ENCODE data around the gene DDX21. TPM values are rescaled to one million over a fixed set of nuclear protein-coding genes. Genes with fewer than 3 reads are reported as not detected.

Gene DDX21
- total and polyA plus RNA-seq, 9 of the 15 experiments (the other 6 are each of a cell fraction or from before 2014, with no cell fraction given), result 143 to 365 (median 281) TPM

- TF ChIP-seq E2F1 (CRISPR knock-in tag; IDR thresholded peaks at IDR 0.05) (0 out of 2 replicates have a peak, but pooled peaks have one; percentile 5), TAF9B (IDR thresholded peaks at IDR 0.05; ENCODE audit: partially characterized antibody) (no peak), FOXM1 (IDR thresholded peaks at IDR 0.05; ENCODE audit: low read depth) (no peak), FOXM1 (CRISPR knock-in tag; IDR thresholded peaks at IDR 0.05; ENCODE audit: low read depth) (no peak), FOSL1 (tag; conservative IDR thresholded peaks at IDR 0.05) (no peak), FOXP1 (CRISPR knock-in tag; IDR thresholded peaks at IDR 0.05) (no peak), KLF6 (CRISPR knock-in tag; IDR thresholded peaks at IDR 0.05; ENCODE audit: borderline replicate concordance) (no peak), FOXO4 (CRISPR knock-in tag; IDR thresholded peaks at IDR 0.05) (no peak), NR1H2 (CRISPR knock-in tag; IDR thresholded peaks at IDR 0.05) (0 out of 2 replicates have a peak, but pooled peaks have one; percentile 15), ZNF830 (CRISPR knock-in tag; IDR thresholded peaks at IDR 0.05) (no peak), CHD2 (IDR thresholded peaks at IDR 0.05; ENCODE audit: low read depth, low read length) (no peak), MAFF (IDR thresholded peaks at IDR 0.05; ENCODE audit: low read length) (peak; percentile 19; the same call in 1 of the 2 replicates), DPF2 (IDR thresholded peaks at IDR 0.05) (0 out of 2 replicates have a peak, but pooled peaks have one; percentile 63), ZBTB26 (CRISPR knock-in tag; IDR thresholded peaks at IDR 0.05) (no peak), ETS1 (conservative IDR thresholded peaks at IDR 0.05; ENCODE audit: control insufficient read depth, low read depth, low read length) (no peak), CEBPG (CRISPR knock-in tag; IDR thresholded peaks at IDR 0.05) (no peak), CEBPG (tag; conservative IDR thresholded peaks at IDR 0.05 in 1 of 2, IDR thresholded peaks at IDR 0.05 in 1 of 2) (no peak), XRCC3 (IDR thresholded peaks at IDR 0.05) (no peak), ZKSCAN1 (IDR thresholded peaks at IDR 0.05; ENCODE audit: low read depth, low read length) (no peak), ZNF232 (CRISPR knock-in tag; IDR thresholded peaks at IDR 0.05) (no peak)
- TF ChIP-seq, protein P1, sequence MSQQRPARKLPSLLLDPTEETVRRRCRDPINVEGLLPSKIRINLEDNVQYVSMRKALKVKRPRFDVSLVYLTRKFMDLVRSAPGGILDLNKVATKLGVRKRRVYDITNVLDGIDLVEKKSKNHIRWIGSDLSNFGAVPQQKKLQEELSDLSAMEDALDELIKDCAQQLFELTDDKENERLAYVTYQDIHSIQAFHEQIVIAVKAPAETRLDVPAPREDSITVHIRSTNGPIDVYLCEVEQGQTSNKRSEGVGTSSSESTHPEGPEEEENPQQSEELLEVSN (IDR thresholded peaks at IDR 0.05; ENCODE audit: borderline replicate concordance in 1 of 2, extremely low read depth in 1 of 2, insufficient read depth in 1 of 2, insufficient read length in 1 of 2, low read depth in 1 of 2, low read length in 1 of 2, poor library complexity in 1 of 2, severe bottlenecking in 1 of 2), result no peak
- TF ChIP-seq, protein P2, sequence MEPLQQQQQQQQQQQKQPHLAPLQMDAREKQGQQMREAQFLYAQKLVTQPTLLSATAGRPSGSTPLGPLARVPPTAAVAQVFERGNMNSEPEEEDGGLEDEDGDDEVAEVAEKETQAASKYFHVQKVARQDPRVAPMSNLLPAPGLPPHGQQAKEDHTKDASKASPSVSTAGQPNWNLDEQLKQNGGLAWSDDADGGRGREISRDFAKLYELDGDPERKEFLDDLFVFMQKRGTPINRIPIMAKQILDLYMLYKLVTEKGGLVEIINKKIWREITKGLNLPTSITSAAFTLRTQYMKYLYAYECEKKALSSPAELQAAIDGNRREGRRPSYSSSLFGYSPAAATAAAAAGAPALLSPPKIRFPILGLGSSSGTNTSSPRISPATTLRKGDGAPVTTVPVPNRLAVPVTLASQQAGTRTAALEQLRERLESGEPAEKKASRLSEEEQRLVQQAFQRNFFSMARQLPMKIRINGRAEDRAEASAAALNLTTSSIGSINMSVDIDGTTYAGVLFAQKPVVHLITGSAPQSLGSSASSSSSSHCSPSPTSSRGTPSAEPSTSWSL (CRISPR knock-in tag; IDR thresholded peaks at IDR 0.05; ENCODE audit: borderline replicate concordance), result no peak
These were observed 577 bp upstream of the DDX21 start (continued) for GRCh38 chr10:68955355-68955831.

Data from K562 (cell line).